Duodenal mucosa (tissue), 2 donors: ENCODE data around the gene BPIFB4.
"Not testable (repeated sequence)": the region's sequence is repeated elsewhere in the genome, so short reads cannot be mapped to it uniquely, and the experiment has no call there.

Experiments used
- H3K27ac ChIP-seq: one replicate; pipeline ENCODE4 v1.7.0; 2013; ENCODE audit warnings: low read depth, low read length
- H3K27me3 ChIP-seq, 2 donors: one replicate each; pipeline ENCODE4 v1.7.0; 2013; ENCODE audit warnings: low read length in 2 of 2, control low read depth in 1 of 2; ENCODE audit not compliant: insufficient read depth in 2 of 2, control insufficient read depth in 1 of 2
- H3K36me3 ChIP-seq, 2 donors: one replicate each; pipeline ENCODE4 v1.7.0; 2013; ENCODE audit warnings: low read length in 2 of 2, control low read depth in 1 of 2; ENCODE audit not compliant: insufficient read depth in 2 of 2, control insufficient read depth in 1 of 2
- H3K4me1 ChIP-seq, 2 donors: one replicate each; pipeline ENCODE4 v1.7.0; 2013; ENCODE audit warnings: low read length in 2 of 2, control low read depth in 1 of 2; ENCODE audit not compliant: insufficient read depth in 2 of 2, control insufficient read depth in 1 of 2
- H3K4me3 ChIP-seq, 2 donors: one replicate each; pipeline ENCODE4 v1.7.0; 2013; ENCODE audit warnings: low read length in 2 of 2, low read depth in 1 of 2
- H3K9ac ChIP-seq, 2 donors: one replicate each; pipeline ENCODE4 v1.7.0; 2013; ENCODE audit warnings: low read length in 2 of 2, low read depth in 1 of 2
- H3K9me3 ChIP-seq, 2 donors: one replicate each; pipeline ENCODE4 v1.7.0; 2013; ENCODE audit warnings: low read length in 2 of 2, control low read depth in 1 of 2; ENCODE audit not compliant: control insufficient read depth in 1 of 2

Gene BPIFB4

GRCh38 chr20:33097001-33097400, 17.6 kb downstream of the BPIFB4 start:
- Histone ChIP-seq H3K9me3 (no peaks in the 10 kb centered on the region), H3K9ac (no peak overlapping the region), H3K4me3 (no peak overlapping the region), H3K27ac (no peak overlapping the region), H3K36me3 (no peaks in the 10 kb centered on the region), H3K27me3 (no peaks in the 10 kb centered on the region), H3K4me1 (no peaks in the 10 kb centered on the region)

- H3K9me3 ChIP-seq, result no peaks in the 10 kb centered on the region
- no peaks in the 10 kb centered on the region for H3K4me1 ChIP-seq
- H3K4me3 ChIP-seq, result no peak overlapping the region
- no peak overlapping the region for H3K27ac ChIP-seq
- no peak overlapping the region for H3K9ac ChIP-seq
- no peaks in the 10 kb centered on the region for H3K36me3 ChIP-seq
- H3K27me3 ChIP-seq, result no peaks in the 10 kb centered on the region
Observed at GRCh38 chr20:33099843-33100538, 20.5 kb downstream of the BPIFB4 start.

DNA sequence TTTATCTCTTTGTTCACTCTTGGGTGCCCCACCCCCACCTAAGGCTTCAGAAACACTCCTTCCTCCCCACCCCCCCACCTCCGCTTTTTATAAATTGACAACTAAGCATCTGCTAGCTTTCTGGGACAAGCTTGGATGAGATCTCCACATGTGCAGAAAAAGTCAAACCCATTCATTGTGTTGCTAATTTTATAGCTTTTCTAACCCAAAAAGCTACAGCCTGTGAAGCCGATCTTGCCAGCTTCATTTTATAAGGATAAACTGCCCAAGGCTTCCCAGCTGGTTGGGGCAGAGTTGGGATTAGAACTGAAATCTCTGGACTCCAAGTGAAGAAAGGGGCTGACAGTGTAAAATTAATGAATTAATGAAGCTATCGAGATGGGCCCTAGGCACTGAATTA, 24.1 kb downstream of the BPIFB4 start:
- no peak overlapping the region for H3K4me3 ChIP-seq
- no peak overlapping the region for H3K9ac ChIP-seq
- no peak overlapping the region for H3K27ac ChIP-seq
- no peaks in the 10 kb centered on the region for H3K4me1 ChIP-seq
- H3K36me3 ChIP-seq, result no peaks in the 10 kb centered on the region
- H3K9me3 ChIP-seq, result no peaks in the 10 kb centered on the region
- H3K27me3 ChIP-seq, result no peaks in the 10 kb centered on the region

GRCh38 chr20:33104336-33104735, 24.9 kb downstream of the BPIFB4 start:
- H3K36me3 ChIP-seq, result no peaks in the 10 kb centered on the region
- H3K9me3 ChIP-seq, result no peaks in the 10 kb centered on the region
- no peak overlapping the region for H3K4me3 ChIP-seq
- H3K27ac ChIP-seq, result no peak overlapping the region
- H3K27me3 ChIP-seq, result no peaks in the 10 kb centered on the region
- H3K9ac ChIP-seq, result no peak overlapping the region
- no peaks in the 10 kb centered on the region for H3K4me1 ChIP-seq

DNA sequence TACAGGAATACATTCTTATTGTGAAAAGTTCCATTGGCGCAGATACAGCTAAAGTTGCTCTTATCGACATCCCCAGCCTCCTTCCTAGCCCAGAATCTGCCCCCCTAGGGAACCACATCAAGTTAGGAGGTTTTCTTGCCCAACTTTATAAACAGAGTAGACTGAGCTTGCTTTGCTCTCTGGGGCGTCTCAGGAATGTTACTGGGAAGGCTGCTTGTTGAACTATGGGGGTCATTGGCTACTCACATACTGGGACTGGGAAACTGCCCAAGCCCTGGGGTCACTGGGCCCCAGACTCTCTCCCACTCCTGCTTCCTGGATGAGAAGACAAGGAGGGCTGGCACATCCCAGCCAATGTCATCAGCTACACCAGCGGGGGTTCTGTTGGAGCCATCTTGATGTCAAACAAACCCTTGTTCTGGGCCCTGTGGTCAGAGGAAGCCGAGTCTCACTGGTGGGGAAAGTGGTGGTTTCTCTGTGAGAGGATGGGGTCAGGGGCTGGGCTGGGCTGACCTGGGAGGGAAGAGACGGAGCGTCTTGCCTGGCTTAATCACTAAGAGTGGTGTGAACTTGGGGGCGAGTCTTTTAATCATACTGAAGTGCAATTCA, 26.0 kb downstream of the BPIFB4 start:
- no peak overlapping the region for H3K9ac ChIP-seq
- H3K4me3 ChIP-seq, result no peak overlapping the region
- H3K27me3 ChIP-seq, result no peaks in the 10 kb centered on the region
- H3K27ac ChIP-seq, result no peak overlapping the region
- no peaks in the 10 kb centered on the region for H3K36me3 ChIP-seq
- no peaks in the 10 kb centered on the region for H3K9me3 ChIP-seq
- H3K4me1 ChIP-seq, result no peaks in the 10 kb centered on the region

DNA sequence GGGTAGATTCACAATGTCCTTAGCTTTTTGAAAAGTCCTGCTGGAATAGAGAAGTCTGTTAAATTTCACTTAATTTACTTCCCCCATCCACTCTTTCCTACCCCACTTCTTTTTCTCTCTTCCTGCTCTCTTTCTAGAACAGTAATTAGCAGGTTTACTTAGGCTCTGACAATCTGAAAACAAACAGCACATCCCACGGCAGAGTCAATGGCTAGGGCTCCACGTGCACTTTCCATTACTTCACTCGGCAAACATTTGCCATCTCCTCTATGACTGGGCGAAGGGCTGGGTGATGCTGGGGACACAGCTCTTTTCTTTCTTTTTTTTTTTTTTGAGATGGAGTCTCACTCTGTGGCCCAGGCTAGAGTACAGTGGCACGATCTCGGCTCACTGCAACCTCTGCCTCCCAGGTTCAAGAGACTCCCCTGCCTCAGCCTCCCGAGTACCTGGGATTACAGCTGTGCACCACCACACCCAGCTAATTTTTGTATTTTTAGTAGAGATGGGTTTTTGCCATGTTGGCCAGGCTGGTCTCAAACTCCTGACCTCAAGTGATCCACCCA, 26.7 kb downstream of the BPIFB4 start:
- H3K9me3 ChIP-seq, H3K4me3 ChIP-seq, H3K4me1 ChIP-seq, H3K27me3 ChIP-seq, H3K27ac ChIP-seq, H3K9ac ChIP-seq, H3K36me3 ChIP-seq: not testable (repeated sequence)

GRCh38 chr20:33108661-33109060, 29.2 kb downstream of the BPIFB4 start:
- no peaks in the 10 kb centered on the region for H3K4me1 ChIP-seq
- no peaks in the 10 kb centered on the region for H3K9me3 ChIP-seq
- no peaks in the 10 kb centered on the region for H3K27me3 ChIP-seq
- no peak overlapping the region for H3K27ac ChIP-seq
- no peaks in the 10 kb centered on the region for H3K36me3 ChIP-seq
- no peak overlapping the region for H3K4me3 ChIP-seq
- H3K9ac ChIP-seq, result no peak overlapping the region

- no peak overlapping the region for H3K9ac ChIP-seq
- H3K4me1 ChIP-seq, result no peaks in the 10 kb centered on the region
- H3K27ac ChIP-seq, result no peak overlapping the region
- H3K4me3 ChIP-seq, result no peak overlapping the region
- H3K27me3 ChIP-seq, result no peaks in the 10 kb centered on the region
- no peaks in the 10 kb centered on the region for H3K36me3 ChIP-seq
- no peaks in the 10 kb centered on the region for H3K9me3 ChIP-seq
Observed at GRCh38 chr20:33110147-33110825, 30.8 kb downstream of the BPIFB4 start.

- no peaks in the 10 kb centered on the region for H3K36me3 ChIP-seq
- H3K9ac ChIP-seq, result no peak overlapping the region
- no peak overlapping the region for H3K4me3 ChIP-seq
- H3K27me3 ChIP-seq, result no peaks in the 10 kb centered on the region
- H3K27ac ChIP-seq, result no peak overlapping the region
- H3K4me1 ChIP-seq, result no peaks in the 10 kb centered on the region
- no peaks in the 10 kb centered on the region for H3K9me3 ChIP-seq
Observed at GRCh38 chr20:33111306-33111705, 31.9 kb downstream of the BPIFB4 start.
